Activated CD8-positive, alpha-beta memory T cell treated with anti-CD3 and anti-CD28 coated beads, Interleukin-2, amount 50 U/mL, for 1 hour (primary cell): Measurements from ENCODE around the gene COX4I1.
"Not testable (repeated sequence)": the region's sequence is repeated elsewhere in the genome, so short reads cannot be mapped to it uniquely, and the experiment has no call there.

Source experiments
- DNase-seq: peaks from one replicate; pipeline ENCODE4 v3.0.0-alpha.2; 2020; ENCODE audit errors: extremely low read depth

The COX4I1 gene

DNA sequence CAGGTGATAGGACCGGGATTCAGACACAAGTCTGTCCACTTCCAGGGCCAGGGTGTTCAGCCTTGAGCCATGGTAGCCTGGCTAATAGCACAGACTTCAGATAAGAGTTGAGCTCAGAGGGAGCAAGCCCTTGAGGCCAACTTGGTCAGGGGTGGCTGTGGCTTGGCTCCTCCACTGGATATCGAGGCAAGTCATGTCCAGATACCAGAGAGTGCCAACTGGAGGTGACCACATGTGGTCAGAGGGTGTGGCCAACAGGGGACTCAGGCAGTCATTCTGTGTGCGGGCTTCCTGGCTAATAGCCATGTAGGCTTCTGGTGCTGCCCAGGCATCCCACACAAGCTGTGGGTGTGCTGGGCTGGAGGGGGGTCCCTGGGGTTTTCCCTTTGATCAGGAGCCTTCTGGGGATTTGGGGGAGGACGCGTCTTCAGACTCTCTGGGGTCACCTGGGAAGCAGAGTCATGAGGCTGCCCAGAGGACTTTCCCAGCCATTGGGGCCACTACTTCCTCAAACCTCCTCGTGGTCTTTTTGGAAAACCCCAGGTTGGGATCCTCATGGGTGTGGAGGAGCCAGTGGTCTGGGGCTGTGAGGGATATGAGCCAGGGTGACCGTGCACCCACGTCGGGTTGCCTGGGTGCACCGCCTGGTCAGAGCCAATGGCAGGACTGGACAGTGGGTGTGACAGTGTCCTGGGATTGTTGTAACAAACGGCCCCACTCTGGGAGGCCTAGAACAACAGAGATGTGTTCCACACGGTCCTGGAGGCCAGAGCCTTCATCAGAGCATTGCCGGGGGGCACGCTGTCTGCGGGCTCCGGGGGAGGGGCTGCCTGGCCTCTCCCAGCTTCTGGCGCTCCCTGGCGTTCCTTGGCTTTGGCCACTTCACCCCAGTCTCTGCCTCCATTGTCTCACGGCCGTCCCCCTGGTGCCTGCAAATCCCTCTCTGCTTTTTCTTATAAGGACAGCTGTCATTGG is 25.0 kb downstream of the COX4I1 start:
- no peak for DNase-seq

GRCh38 chr16:85825326-85825725 is 25.8 kb downstream of the COX4I1 start:
- no peak for DNase-seq

DNA sequence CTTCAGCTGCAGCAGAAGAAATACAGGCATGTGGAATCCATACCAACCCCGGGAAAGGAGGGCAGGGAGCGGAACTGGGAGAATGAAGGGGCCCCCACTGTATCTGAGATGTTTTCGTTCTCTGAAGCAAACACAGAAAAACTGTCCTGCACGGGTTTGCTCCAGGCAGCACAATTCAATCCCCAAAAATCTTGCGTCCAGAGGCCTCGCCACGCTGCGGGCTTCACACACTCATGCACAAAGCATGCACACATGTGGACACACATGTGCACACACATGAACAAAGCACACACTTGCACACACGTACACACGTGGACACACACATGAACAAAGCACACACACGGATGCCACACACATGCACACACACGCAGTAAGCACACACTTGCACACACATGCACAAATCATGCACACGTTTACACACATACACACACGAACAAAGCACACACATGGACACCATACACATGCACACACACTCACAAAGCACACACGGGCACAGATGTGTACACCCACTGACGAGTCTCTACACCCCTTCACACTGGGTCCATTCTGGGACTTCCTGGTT is 27.3 kb downstream of the COX4I1 start:
- DNase-seq: no peak

GRCh38 chr16:85828166-85828565 is 28.7 kb downstream of the COX4I1 start:
- no peak for DNase-seq

DNA sequence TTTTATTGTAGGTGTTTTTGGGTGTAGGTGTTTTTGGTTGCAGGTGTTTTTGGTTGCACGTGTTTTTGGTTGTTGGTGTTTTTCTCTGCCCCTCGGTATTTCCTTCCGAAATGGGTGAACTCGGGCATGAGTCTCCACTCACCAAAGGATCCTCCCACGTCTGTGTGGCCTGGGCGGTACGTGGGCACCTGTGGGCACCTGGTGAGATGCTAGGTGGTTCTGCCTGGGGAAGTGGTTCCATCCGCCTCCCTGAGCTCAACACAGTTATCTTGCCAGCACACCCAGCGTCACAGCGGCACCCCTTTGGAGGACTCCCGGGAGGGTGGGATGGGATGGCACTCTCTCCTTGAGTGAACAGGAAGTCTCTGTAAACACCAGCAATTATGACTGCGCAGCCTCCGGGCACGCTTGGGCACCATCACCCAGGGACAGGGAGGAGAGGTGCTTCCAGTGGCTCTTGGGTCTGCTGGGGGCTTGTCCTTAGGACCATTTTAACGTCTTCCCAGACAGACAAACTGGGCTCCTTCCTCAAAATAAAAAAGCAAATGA is 29.8 kb downstream of the COX4I1 start:
- no peak for DNase-seq

DNA sequence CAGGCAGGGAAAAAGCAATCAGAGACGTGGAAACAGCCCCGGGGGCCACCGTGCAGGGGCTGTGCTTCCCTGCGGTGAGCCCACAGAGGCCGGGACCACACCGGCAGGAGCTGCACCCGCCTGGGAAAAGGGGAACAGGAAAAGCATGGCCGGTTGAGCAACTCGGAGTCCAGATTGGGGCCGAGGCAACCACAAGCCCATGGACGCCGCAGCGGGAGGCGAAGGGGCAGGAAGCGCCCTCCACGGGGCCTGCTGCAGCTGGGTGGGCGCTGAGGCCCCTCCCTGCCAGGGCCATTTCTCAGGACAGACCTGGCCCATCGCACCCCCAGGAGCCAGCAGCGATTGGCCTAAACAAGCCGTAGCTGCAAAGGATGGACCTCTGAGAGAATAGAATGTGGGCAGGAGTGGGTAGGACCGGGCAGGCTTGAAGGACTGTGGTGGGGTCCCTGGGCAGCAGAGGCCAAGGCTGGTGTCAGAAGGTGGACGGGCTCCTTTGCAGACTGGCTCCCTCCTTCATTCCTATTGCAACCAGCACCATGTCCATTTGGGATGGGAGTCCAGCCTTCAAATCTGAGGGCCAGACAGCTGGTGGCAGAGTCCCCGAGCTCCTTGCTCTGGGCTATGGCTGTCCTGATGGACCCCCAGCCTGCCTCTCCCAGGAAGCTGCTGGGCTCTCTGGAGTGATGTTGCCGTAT is 30.4 kb downstream of the COX4I1 start:
- no peak for DNase-seq

DNA sequence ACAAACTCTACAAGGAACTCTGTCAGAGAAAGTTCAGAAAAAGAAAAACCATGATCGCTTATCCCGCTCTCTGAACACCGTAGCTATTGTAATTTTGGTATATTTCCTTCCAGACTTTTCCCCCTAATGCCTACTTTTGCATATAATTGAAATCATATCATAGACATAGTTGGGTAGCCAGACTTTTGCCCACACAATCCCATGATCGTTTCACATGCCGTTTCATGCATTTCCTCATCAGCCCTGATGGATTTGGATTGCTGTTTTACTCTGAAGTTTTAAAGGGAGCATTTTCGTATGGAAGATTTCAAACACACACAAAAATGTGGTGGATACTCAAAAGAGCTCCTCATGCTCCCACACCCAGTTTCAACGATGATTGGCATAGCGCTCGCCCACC is 31.3 kb downstream of the COX4I1 start:
- DNase-seq: no peak

GRCh38 chr16:85832570-85833218 is 33.2 kb downstream of the COX4I1 start:
- no peak for DNase-seq

DNA sequence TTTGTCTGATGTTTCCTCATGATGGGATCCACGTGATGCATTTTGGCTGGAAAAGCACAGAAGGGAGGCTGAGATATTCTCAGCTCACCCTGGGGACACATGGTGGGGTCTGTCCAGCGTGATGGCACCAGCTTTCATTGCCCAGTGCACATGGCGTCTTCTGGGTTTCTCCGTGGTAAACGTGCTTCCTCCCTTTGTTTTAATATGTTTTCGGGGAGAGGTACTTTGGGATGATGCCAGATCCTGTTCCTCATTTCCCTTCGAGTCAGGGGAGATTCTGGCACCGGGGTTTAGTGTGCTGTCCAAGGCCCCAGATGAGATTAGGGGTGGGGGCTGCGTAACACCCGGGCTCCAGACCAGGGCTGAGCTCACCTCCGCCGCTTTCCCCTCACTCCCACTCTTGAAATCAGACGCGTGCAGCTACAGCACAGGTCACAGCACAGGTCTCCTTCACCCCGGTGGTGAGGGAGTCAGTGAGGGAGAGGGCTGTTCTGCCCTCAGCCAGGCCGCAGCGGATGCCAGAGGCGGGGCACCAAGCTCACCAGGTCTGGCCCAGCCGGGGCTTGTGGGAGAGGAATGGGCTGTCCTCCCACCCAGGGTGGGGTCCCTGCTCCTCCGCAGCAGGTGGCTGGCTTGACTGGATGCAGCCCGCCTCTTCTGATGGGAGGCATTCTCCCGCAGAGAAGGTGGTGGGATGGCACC is 33.9 kb downstream of the COX4I1 start:
- DNase-seq: no peak

GRCh38 chr16:85834741-85835140 is 35.2 kb downstream of the COX4I1 start:
- no peak for DNase-seq

DNA sequence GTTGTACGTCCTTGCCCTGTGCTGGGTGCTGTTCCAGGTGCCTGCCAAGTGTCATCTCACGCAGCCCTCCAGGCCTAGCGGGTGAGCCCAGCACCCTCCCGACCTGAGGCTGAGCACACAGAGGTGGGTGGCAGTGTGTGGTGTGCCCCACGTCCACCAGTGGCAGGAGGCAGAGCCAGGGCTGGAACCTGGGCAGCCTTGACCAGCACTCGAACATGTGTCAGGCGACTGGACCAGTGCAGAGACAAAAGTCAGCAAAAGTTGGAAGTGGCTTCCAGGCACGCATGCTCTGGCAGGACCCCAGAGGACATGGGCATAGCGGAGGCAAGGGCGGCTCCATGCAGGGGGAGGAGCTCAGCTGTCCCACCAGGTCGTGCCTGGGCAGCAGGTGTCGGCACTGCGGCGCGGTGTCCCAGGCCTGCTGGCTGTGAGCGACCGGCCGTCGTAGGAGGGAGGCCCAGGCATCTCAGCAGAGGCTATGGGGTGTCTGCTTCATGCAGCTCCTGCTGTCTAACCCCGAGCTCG is 35.8 kb downstream of the COX4I1 start:
- DNase-seq: no peak

DNA sequence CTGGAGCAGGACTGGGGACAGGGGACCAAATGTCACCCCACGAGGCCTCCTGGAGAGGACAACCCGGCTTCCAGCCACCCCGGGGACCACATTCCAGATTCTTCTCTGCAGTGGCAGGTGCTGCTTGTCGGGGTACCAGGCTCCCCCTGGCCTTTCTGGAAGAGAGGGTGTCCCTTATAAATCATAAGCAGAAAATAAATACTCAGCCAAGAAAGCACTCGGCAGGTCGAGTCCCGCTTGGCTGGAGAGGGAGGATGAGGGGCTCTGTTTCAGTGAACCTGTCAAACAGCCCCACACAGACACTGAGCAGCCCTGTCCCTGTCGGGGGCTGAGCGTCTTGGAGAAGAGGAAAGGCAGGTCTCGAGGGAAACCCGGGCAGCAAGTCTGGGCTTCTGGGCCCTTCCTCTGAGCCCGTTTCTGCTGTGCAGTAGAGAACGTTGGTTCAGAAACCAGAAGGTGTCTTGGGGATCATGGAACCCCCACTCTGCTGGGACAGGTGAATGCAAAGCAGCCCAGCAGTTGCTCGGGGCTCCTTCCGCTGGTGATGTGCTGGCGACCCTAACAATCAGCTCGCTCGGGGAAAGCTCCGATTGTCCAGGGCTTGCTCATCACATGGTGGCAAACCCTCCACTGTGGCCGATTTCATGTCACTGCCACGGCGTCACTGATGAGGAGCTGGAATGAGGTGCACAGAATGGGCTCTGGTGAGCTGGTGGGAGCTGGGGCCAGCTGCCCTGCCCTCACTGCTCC is 36.6 kb downstream of the COX4I1 start:
- no peak for DNase-seq

DNA sequence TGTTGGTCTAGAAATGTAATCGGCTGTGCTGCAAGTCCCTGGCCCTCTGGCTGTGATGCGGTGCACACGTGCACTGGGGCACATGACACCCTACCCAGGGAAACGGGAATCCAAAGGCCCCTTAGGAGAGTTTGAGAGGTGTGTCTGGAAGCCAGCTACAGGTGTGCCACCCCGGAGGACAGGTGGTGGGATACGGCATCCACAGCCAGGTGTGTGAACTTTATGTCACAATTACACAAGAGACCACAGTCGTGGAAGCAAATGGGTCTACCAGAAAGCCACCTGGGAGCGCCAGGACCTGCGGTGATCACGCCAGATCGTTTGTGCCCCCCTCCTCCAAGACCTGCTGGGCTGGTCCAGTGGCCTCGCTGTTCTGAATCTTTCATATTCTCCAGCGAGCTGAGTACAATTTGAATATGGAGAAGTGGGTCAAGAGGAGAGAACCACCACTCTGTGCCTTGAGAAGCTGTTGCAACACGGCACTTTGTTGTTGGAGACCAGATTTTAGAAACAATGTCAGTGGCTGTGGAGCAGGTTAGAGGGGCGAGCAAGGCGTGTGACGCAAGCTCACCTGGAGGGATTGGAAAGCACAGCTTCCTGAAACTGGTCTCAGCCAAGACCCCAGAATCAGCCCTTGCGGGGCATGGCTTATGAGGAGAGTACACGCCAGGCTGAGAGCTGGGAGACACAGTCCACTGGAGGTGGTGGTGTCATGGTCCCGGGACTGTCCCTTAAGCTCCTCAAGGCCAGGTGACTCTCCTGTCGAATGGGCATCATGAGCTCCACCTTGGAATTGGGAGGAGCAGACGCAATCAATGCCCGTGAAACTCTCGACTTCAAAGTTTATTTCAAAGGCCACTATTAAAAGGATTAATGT is 37.4 kb downstream of the COX4I1 start:
- no peak for DNase-seq

GRCh38 chr16:85837654-85838053 is 38.2 kb downstream of the COX4I1 start:
- DNase-seq: not testable (repeated sequence)

DNA sequence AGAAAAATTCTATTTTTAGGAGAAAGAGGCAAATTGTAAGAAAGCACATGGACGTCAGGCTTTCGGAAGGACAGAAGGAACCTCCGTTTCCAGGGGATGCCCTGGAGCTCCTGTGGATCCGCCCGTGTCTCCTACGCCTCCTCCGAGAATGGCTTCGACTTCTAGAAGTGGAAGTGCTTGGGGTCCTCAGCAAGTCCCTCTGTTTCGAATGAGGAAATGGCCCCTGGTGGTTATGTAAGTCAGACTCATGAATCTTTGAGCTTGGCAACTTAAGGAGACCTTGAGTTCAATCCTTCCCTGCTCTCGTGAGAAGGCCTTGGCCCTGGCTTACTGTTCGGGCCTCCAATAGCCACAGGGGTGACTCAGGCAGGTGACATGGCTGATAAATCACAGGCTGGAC is 38.9 kb downstream of the COX4I1 start:
- DNase-seq: no peak

- DNase-seq: no peak
These were observed 39.5 kb downstream of the COX4I1 start for GRCh38 chr16:85838876-85839585.

DNA sequence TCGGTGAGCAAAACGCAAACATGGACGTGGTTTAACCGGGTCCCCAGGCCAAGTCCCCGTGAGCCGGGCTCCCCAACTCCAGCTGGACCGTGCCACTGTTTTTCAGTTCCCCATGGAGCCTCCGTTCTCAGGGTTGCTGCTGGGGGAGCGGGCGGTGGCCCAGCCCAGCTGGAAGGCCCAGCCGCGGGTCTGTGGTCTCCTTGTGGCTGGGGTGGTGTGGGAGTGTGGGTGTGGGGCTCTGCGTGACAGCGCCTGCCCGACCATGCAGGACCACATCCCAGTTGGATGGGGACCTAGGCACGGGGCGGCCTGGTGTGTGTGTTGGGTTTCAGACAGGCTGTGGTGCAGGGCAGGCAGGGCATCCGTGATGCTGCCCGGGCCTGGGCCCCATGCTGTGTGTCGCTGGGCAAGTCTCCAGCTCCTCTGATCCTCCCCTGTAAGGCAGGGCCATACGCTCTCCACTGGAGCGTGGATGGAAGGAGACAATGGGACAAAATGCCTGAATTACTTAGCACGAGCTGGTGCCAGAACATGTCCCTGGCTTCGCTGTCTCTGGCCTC is 40.3 kb downstream of the COX4I1 start:
- no peak for DNase-seq

DNA sequence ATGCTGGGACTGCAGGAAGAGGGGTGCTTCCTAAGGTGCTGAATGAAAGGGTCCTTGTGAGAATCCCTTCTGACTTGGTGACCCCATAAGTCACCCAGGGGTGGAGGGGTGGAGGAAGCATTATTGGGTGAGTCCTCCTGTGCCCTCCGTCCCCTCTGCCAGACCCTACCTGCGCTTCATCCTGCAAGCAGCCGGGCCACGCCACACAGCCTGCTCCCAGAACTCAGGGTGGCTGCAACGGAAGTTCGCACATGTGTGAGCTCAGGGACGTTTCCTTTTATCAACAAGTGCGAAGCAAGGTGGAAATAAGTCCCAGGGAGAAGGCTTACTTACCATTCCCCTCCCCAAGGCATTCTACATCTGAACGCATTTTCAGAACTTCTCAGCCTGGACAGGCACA is 40.9 kb downstream of the COX4I1 start:
- DNase-seq: no peak
